Measurements from ENCODE around the gene WAC.

The WAC gene

GRCh38 chr10:28668363-28669226 lies 135.7 kb downstream of the WAC start:
- no peak for DNase-seq (ENCODE audit: low spot score)

GRCh38 chr10:28669227-28670173 lies 136.6 kb downstream of the WAC start:
- no peak for DNase-seq (ENCODE audit: low spot score)

All from globus pallidus (tissue), 1 donor.